ENCODE measurements around the gene P3H2.
"Not testable (repeated sequence)": the region's sequence is repeated elsewhere in the genome, so short reads cannot be mapped to it uniquely, and the experiment has no call there.

Gene P3H2

DNA sequence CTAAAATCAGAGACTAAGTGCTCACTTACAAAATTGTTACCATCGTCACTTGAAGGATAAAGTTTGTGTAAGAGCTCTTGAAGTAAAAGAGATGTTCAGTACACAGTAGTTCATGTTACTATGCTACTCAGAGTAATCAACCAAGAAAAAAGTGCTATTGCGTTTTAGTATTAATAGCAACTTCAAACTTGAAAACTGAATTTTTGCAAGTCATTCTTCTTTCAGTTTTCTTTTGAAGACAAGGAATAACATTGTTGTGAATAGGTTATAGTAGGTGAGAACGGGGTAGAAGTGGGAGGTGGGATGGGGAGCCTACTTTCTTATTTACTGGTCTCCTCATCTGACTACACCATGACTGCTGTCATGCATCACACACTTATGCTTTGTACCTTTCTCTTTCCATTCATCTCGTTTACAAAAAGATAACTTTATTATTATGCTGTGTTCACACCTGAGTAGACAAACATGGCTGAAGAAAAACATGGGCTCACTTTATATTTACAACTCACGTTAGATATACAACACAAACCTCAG lies 39.3 kb upstream of the P3H2 start:
- DNase-seq (ENCODE audit: low read depth): no peak
- no peak for TF ChIP-seq CTCF (conservative IDR thresholded peaks at IDR 0.05; ENCODE audit: control insufficient read depth, insufficient read depth, low read depth, low read length)
- no peak overlapping the region for H3K4me3 ChIP-seq (ENCODE audit: control insufficient read depth, low read depth, low read length)

GRCh38 chr3:190158261-190158660 lies 37.6 kb upstream of the P3H2 start:
- TF ChIP-seq CTCF (conservative IDR thresholded peaks at IDR 0.05; ENCODE audit: control insufficient read depth, insufficient read depth, low read depth, low read length): no peak
- DNase-seq (ENCODE audit: low read depth): no peak
- no peak overlapping the region for H3K4me3 ChIP-seq (ENCODE audit: control insufficient read depth, low read depth, low read length)

DNA sequence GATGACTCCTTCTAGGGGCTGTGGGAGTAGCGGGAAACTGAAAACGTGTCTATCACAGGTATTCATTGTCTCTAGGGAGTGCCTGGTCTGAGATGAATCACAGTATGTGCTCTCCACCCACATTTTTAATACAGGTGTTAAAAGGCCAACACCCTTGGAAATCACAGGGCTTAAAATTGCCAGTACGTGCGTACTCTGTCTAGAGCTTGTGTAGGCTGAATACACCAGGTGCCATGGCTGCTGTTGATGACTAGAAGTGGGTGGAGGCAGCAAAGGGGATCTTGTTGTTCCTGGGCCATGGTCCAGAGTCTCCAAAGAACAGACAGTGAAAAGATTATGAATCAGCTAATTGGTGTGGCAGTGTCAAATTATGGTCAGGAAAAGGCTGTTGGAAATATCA lies 35.1 kb upstream of the P3H2 start:
- no peak overlapping the region for H3K4me3 ChIP-seq (ENCODE audit: control insufficient read depth, low read depth, low read length)
- DNase-seq (ENCODE audit: low read depth): peak; percentile 56
- TF ChIP-seq CTCF (conservative IDR thresholded peaks at IDR 0.05; ENCODE audit: control insufficient read depth, insufficient read depth, low read depth, low read length): no peak

GRCh38 chr3:190150681-190151080 lies 30.0 kb upstream of the P3H2 start:
- H3K4me3 ChIP-seq (ENCODE audit: control insufficient read depth, low read depth, low read length): no peak overlapping the region
- no peak for TF ChIP-seq CTCF (conservative IDR thresholded peaks at IDR 0.05; ENCODE audit: control insufficient read depth, insufficient read depth, low read depth, low read length)
- no peak for DNase-seq (ENCODE audit: low read depth)

DNA sequence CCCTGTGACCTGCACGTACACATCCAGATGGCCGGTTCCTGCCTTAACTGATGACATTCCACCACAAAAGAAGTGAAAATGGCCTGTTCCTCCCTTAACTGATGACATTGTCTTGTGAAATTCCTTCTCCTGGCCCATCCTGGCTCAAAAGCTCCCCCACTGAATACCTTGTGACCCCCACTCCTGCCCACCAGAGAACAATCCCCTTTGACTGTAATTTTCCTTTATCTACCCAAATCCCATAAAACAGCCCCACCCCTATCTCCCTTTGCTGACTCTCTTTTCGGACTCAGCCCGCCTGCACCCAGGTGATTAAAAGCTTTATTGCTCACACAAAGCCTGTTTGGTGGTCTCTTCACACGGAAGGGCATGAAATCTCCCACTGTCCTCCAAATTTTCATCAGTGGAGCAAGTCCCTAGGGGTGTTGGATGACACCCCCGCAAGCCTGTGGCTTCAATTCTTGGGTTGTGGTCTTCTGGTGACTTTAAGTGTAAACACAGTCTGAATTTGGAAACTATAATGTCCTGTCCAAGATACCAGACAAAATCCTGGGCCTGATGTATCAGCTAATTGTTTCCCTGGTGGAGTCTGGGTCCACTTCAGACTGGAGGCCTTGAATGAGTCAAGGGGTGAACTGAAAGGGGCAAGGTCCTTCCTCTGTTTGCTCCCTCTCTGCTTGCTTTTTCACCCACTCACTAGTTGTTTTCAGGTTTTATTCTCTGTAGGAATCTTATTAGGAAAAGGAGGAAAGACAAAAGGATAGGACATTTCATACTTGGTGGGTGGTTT lies 29.3 kb upstream of the P3H2 start:
- not testable (repeated sequence) for H3K4me3 ChIP-seq (ENCODE audit: control insufficient read depth, low read depth, low read length)

DNA sequence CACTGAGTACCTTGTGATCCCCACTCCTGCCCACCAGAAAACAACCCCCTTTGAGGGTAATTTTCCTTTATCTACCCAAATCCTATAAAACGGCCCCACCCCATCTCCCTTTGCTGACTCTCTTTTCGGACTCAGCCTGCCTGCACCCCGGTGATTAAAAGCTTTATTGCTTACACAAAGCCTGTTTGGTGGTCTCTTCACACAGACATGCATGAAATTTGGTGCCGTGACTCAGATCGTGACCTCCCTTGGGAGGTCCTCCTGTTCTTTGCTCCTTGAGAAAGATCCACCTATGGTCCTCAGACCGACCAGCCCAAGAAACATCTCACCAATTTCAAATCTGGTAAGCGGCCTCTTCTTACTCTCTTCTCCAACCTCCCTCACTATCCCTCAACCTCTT lies 24.1 kb upstream of the P3H2 start:
- DNase-seq (ENCODE audit: low read depth); H3K4me3 ChIP-seq (ENCODE audit: control insufficient read depth, low read depth, low read length): not testable (repeated sequence)

More for the DNA sequence above, 29.3 kb upstream of the P3H2 start:
- not testable (repeated sequence) for DNase-seq (ENCODE audit: low read depth)

- no peak for DNase-seq (ENCODE audit: low read depth)
- no peak for TF ChIP-seq CTCF (conservative IDR thresholded peaks at IDR 0.05; ENCODE audit: control insufficient read depth, insufficient read depth, low read depth, low read length)
- no peak overlapping the region for H3K4me3 ChIP-seq (ENCODE audit: control insufficient read depth, low read depth, low read length)
These were observed 21.3 kb upstream of the P3H2 start for GRCh38 chr3:190142041-190142440.

GRCh38 chr3:190139365-190139764 lies 18.7 kb upstream of the P3H2 start:
- DNase-seq (ENCODE audit: low read depth): no peak
- TF ChIP-seq CTCF (conservative IDR thresholded peaks at IDR 0.05; ENCODE audit: control insufficient read depth, insufficient read depth, low read depth, low read length): no peak
- H3K4me3 ChIP-seq (ENCODE audit: control insufficient read depth, low read depth, low read length): no peak overlapping the region

Data from fibroblast of mammary gland (primary cell).